SK-N-SH (cell line): ENCODE data around the gene OPTC. TPM values are rescaled to one million over a fixed set of nuclear protein-coding genes. Genes with fewer than 3 reads are reported as not detected.

Experiments
- CTCF ChIA-PET: fragments of 300-600, 350-600 bp; formaldehyde crosslinking; extraction: SDS; loops from one replicate; lab custom pipeline; 2021; lab: Yijun Ruan, JAX
- POLR2A ChIA-PET: fragments of 350-600 bp; sonication (Branson Sonifier 250); formaldehyde crosslinking; extraction: SDS; loops from one replicate; lab custom pipeline; 2020; ENCODE audit warnings: antibody characterized with exemption, inconsistent platforms; lab: Yijun Ruan, JAX
- DNase-seq: peaks from one replicate; pipeline ENCODE4 v3.0.0; 2012
- H2AFZ ChIP-seq: fragments of 200-600 bp; sonication (generic); 2 replicates; pipeline ENCODE4 v1.8.1; 2016; ENCODE audit warnings: antibody characterized with exemption, mild to moderate bottlenecking, low read depth
- H3F3A ChIP-seq: fragments of 200-600 bp; sonication (generic); replicated peaks from 2 replicates; pipeline ENCODE3; 2016; ENCODE audit warnings: antibody characterized with exemption, mild to moderate bottlenecking; ENCODE audit not compliant: insufficient read depth
- H3K27ac ChIP-seq, 2 experiments: fragments of 200-500 bp in 1 of 2; fragments of 200-600 bp in 1 of 2; sonication (Bioruptor generic) in 1 of 2; sonication (generic), shearing (Covaris generic) in 1 of 2; 2 replicates each; pipeline versions ENCODE4 v1.5.1 to v1.6.1; 2014 to 2016; ENCODE audit warnings: low read depth in 2 of 2, inconsistent platforms in 1 of 2, low read length in 1 of 2, mild to moderate bottlenecking in 1 of 2, mixed read lengths in 1 of 2
- H3K27me3 ChIP-seq: fragments of 200-600 bp; sonication (generic), shearing (Covaris generic); 2 replicates; pipeline ENCODE4 v1.6.1; 2016; ENCODE audit warnings: mixed run types; ENCODE audit not compliant: insufficient read depth
- H3K36me3 ChIP-seq, 2 experiments: fragments of 200-500 bp in 1 of 2; fragments of 200-600 bp in 1 of 2; sonication (Bioruptor generic) in 1 of 2; sonication (generic) in 1 of 2; replicated peaks in 1 of 2; 2 replicates each; pipeline versions ENCODE3 to v1.5.1; 2014 to 2016; ENCODE audit warnings: low read length in 1 of 2, mild to moderate bottlenecking in 1 of 2; ENCODE audit not compliant: insufficient read depth in 2 of 2, control insufficient read depth in 1 of 2
- H3K4me1 ChIP-seq, 2 experiments: fragments of 200-500 bp in 1 of 2; fragments of 200-600 bp in 1 of 2; sonication (Bioruptor generic) in 1 of 2; sonication (generic), shearing (Covaris generic) in 1 of 2; 2 replicates each; pipeline versions ENCODE4 v1.5.1 to v1.6.1; 2014 to 2016; ENCODE audit warnings: low read depth in 1 of 2, low read length in 1 of 2, mixed run types in 1 of 2; ENCODE audit not compliant: insufficient read depth in 2 of 2, control insufficient read depth in 1 of 2
- H3K4me2 ChIP-seq: fragments of 200-600 bp; sonication (generic), shearing (Covaris generic); 2 replicates; pipeline ENCODE4 v1.6.1; 2017; ENCODE audit warnings: mixed run types
- H3K4me3 ChIP-seq, 2 experiments: fragments of 200-500 bp in 1 of 2; fragments of 200-600 bp in 1 of 2; sonication (Bioruptor generic) in 1 of 2; sonication (generic), shearing (Covaris generic) in 1 of 2; 2 replicates each; pipeline versions ENCODE4 v1.5.1 to v1.8.1; 2014 to 2016; ENCODE audit warnings: low read depth in 2 of 2, inconsistent platforms in 1 of 2, low read length in 1 of 2, mild to moderate bottlenecking in 1 of 2, mixed read lengths in 1 of 2, moderate library complexity in 1 of 2
- H3K79me2 ChIP-seq: fragments of 200-600 bp; sonication (generic); 2 replicates; pipeline ENCODE4 v1.8.1; 2017; ENCODE audit warnings: mild to moderate bottlenecking; ENCODE audit not compliant: insufficient read depth
- H3K9ac ChIP-seq: fragments of 200-600 bp; sonication (generic); 2 replicates; pipeline ENCODE4 v1.6.1; 2017; ENCODE audit warnings: mixed run types
- H3K9me2 ChIP-seq: fragments of 200-600 bp; sonication (generic); 2 replicates; pipeline ENCODE4 v1.6.1; 2017; ENCODE audit warnings: mixed run types
- H3K9me3 ChIP-seq: fragments of 200-600 bp; sonication (generic); 2 replicates; pipeline ENCODE4 v1.6.1; 2017; ENCODE audit warnings: mixed run types, mild to moderate bottlenecking, moderate library complexity
- H4K20me1 ChIP-seq: fragments of 200-600 bp; sonication (generic); 2 replicates; pipeline ENCODE4 v1.6.1; 2017; ENCODE audit warnings: mild to moderate bottlenecking, mixed run types; ENCODE audit not compliant: insufficient read depth
- CTCF ChIP-seq: fragments of 200-600 bp; sonication (generic); IDR thresholded peaks from 2 replicates; pipeline ENCODE4 v1.6.1; 2017; ENCODE audit warnings: antibody characterized with exemption, mild to moderate bottlenecking, moderate library complexity
- EZH2phosphoT487 ChIP-seq: fragments of 200-600 bp; sonication (generic); IDR thresholded peaks from 2 replicates; pipeline ENCODE4 v1.6.1; 2017; ENCODE audit warnings: low read depth, mixed run types, mild to moderate bottlenecking, antibody characterized with exemption, moderate library complexity, borderline replicate concordance
- FOXJ3 ChIP-seq: sonication (generic); formaldehyde crosslinking; IDR thresholded peaks from 2 replicates; pipeline ENCODE4 v1.5.1; 2020; ENCODE audit warnings: mild to moderate bottlenecking, missing genetic modification reagents
- JUND ChIP-seq: IDR thresholded peaks from 2 replicates; pipeline ENCODE4 v1.4.0; 2012
- MXI1 ChIP-seq: IDR thresholded peaks from 2 replicates; pipeline ENCODE4 v1.6.1; 2012; ENCODE audit warnings: mild to moderate bottlenecking, low read depth, low read length, improper control_type of control experiment
- NFIC ChIP-seq: IDR thresholded peaks from 2 replicates; pipeline ENCODE4 v1.4.0; 2012; ENCODE audit warnings: borderline replicate concordance
- NRF1 ChIP-seq: IDR thresholded peaks from 2 replicates; pipeline ENCODE4 v1.6.1; 2012; ENCODE audit warnings: low read depth, mild to moderate bottlenecking, low read length
- PBX3 ChIP-seq: IDR thresholded peaks from 2 replicates; pipeline ENCODE4; 2012
- RAD21 ChIP-seq: IDR thresholded peaks from 2 replicates; pipeline ENCODE4 v1.6.1; 2012; ENCODE audit warnings: mild to moderate bottlenecking, low read length
- SIN3A ChIP-seq: IDR thresholded peaks from 2 replicates; pipeline ENCODE4 v1.6.1; 2012; ENCODE audit warnings: low read depth, mild to moderate bottlenecking, low read length, moderate library complexity, borderline replicate concordance
- SMC3 ChIP-seq: IDR thresholded peaks from 2 replicates; pipeline ENCODE4 v1.6.1; 2012; ENCODE audit warnings: low read depth, low read length, improper control_type of control experiment
- TCF12 ChIP-seq: IDR thresholded peaks from 2 replicates; pipeline ENCODE4 v1.4.0; 2012
- USF2 ChIP-seq: fragments of 150-350 bp; IDR thresholded peaks from 2 replicates; pipeline ENCODE4 v1.6.1; 2017; ENCODE audit warnings: antibody characterized with exemption, low read length, low read depth, borderline replicate concordance
- YY1 ChIP-seq: IDR thresholded peaks from 2 replicates; pipeline ENCODE4 v1.4.0; 2012; ENCODE audit warnings: low read depth, mild to moderate bottlenecking
- ZBTB33 ChIP-seq: IDR thresholded peaks from 2 replicates; pipeline ENCODE4 v1.4.0; 2012; ENCODE audit warnings: low read depth, borderline replicate concordance
- WGBS: methylation state at CpG from one replicate; pipeline ENCODE4 v1.1.6; 2017; ENCODE audit warnings: low lambda C conversion rate; 5-methylcytosine and 5-hydroxymethylcytosine counted together
- polyA plus RNA-seq, 3 experiments: library from polyadenylated mRNA; depleted of rRNA; stranded (reverse); fragments of >200 nt; gene quantifications; 2 replicates each; pipeline ENCODE4 v1.2.3, GENCODE V29; 2012

OPTC gene
- polyA plus RNA-seq, 1 of the 3 experiments (the other 2 are of a cell fraction), result not detected

- Histone ChIP-seq H3K9ac (no peak overlapping the region), H3K4me2 (no peak overlapping the region), H3K79me2 (no peaks in the 10 kb centered on the region), H3K9me3 (no peaks in the 10 kb centered on the region), H2AFZ (no peak overlapping the region), H3K4me3 (no peak overlapping the region), H4K20me1 (no peaks in the 10 kb centered on the region), H3F3A (no peaks in the 10 kb centered on the region), H3K4me1 (peaks cover 22 to 25% of the 10 kb centered on the region in 2 experiments), H3K27ac (no peak overlapping the region), H3K36me3 (no peaks in the 10 kb centered on the region), H3K27me3 (no peaks in the 10 kb centered on the region), H3K9me2 (no peaks in the 10 kb centered on the region)
- no peak for DNase-seq
- TF ChIP-seq YY1 (no peak), USF2 (no peak), FOXJ3 (CRISPR knock-in tag) (no peak), EZH2phosphoT487 (no peak), MXI1 (no peak), NFIC (no peak)
- ChIA-PET POLR2A (interaction anchor here (0.5 to 1.1 kb wide), 2 partner anchors 119 to 198 kb away, joined by 3 to 5 read pairs; no protein-coding TSS in a partner anchor), CTCF (interaction anchor here (0.8 to 11.2 kb wide), 41 partner anchors 8 to 272 kb away, joined by 3 to 222 read pairs (median 6); partner anchors contain the start of genes ATP2B4, OPTC and PRELP)
- 76% methylated on average over 3 of the region's 3 CpGs for WGBS
These were observed 9.9 kb downstream of the OPTC start for GRCh38 chr1:203503836-203504235.

- Histone ChIP-seq H3K4me1 (peaks cover 25 to 30% of the 10 kb centered on the region in 2 experiments), H3K4me2 (no peak overlapping the region), H3K79me2 (no peaks in the 10 kb centered on the region), H3K36me3 (no peaks in the 10 kb centered on the region), H3K27me3 (no peaks in the 10 kb centered on the region), H3K9me2 (no peaks in the 10 kb centered on the region), H3K4me3 (no peak overlapping the region; a peak in 1 of 4 replicates), H3K9me3 (no peaks in the 10 kb centered on the region), H2AFZ (peak overlapping the region; percentile 37; the same call in 1 of the 2 replicates), H4K20me1 (no peaks in the 10 kb centered on the region), H3F3A (peaks cover 3% of the 10 kb centered on the region), H3K9ac (no peak overlapping the region), H3K27ac (peak overlapping the region in 1 of 2 experiments; percentile 37; a peak in 1 of 4 replicates)
- 0 out of 2 replicates have a peak, but pooled peaks have one; percentile 7 for TF ChIP-seq SIN3A
- TF ChIP-seq ZBTB33, result no peak
- peak; percentile 92 for TF ChIP-seq RAD21
- peak; percentile 87 for TF ChIP-seq CTCF
- no peak for TF ChIP-seq NRF1
- peak; percentile 26 for TF ChIP-seq TCF12
- TF ChIP-seq PBX3, result no peak
- no peak for TF ChIP-seq JUND
- TF ChIP-seq NFIC, result peak; percentile 24; the same call in 1 of the 2 replicates
- TF ChIP-seq MXI1, result 0 out of 2 replicates have a peak, but pooled peaks have one; percentile 18
- TF ChIP-seq SMC3, result peak; percentile 97
- DNase-seq, result peak; percentile 86
- 45% methylated on average over 11 of the region's 12 CpGs for WGBS
- ChIA-PET CTCF (interaction anchor here (0.6 to 11.2 kb wide), 56 partner anchors 9 to 271 kb away, joined by 3 to 222 read pairs (median 6); partner anchors contain the start of genes ATP2B4, OPTC and PRELP), POLR2A (interaction anchor here (0.5 to 1.1 kb wide), 3 partner anchors 118 to 198 kb away, joined by 3 to 5 read pairs (median 3); no protein-coding TSS in a partner anchor)
These were observed 10.7 kb downstream of the OPTC start for GRCh38 chr1:203504400-203505250.
